ENCODE measurements around the gene MTRF1.

The MTRF1 gene

GRCh38 chr13:41246969-41247680, 16.3 kb downstream of the MTRF1 start:
- Histone ChIP-seq H3K27ac (ENCODE audit: low read length) (no peak overlapping the region), H3K4me3 (ENCODE audit: low read length in 2 of 2) (no peak overlapping the region), H3K4me1 (ENCODE audit: control insufficient read depth, insufficient read depth, low read length) (no peaks in the 10 kb centered on the region), H3K9ac (ENCODE audit: low read length in 2 of 2) (no peak overlapping the region), H3K27me3 (ENCODE audit: control insufficient read depth in 1 of 2, insufficient read depth in 2 of 2, low read length in 2 of 2) (no peaks in the 10 kb centered on the region), H3K36me3 (ENCODE audit: control insufficient read depth in 2 of 2, insufficient read depth in 2 of 2, low read length in 2 of 2) (peaks cover 10 to 12% of the 10 kb centered on the region in 2 donors), H3K9me3 (ENCODE audit: control insufficient read depth in 2 of 2, low read length in 2 of 2) (no peaks in the 10 kb centered on the region)

- no peaks in the 10 kb centered on the region for H3K4me1 ChIP-seq (ENCODE audit: control insufficient read depth, insufficient read depth, low read length)
- no peak overlapping the region for H3K27ac ChIP-seq (ENCODE audit: low read length)
Observed at GRCh38 chr13:41244556-41244955, 18.8 kb downstream of the MTRF1 start.

GRCh38 chr13:41241626-41242025, 21.8 kb downstream of the MTRF1 start:
- Histone ChIP-seq H3K4me1 (ENCODE audit: control insufficient read depth, insufficient read depth, low read length) (no peaks in the 10 kb centered on the region), H3K27ac (ENCODE audit: low read length) (no peak overlapping the region), H3K9me3 (ENCODE audit: control insufficient read depth in 2 of 2, low read length in 2 of 2) (no peaks in the 10 kb centered on the region), H3K9ac (ENCODE audit: low read length in 2 of 2) (no peak overlapping the region), H3K27me3 (ENCODE audit: control insufficient read depth in 1 of 2, insufficient read depth in 2 of 2, low read length in 2 of 2) (no peaks in the 10 kb centered on the region), H3K36me3 (ENCODE audit: control insufficient read depth in 2 of 2, insufficient read depth in 2 of 2, low read length in 2 of 2) (peaks cover 4 to 5% of the 10 kb centered on the region in 2 donors), H3K4me3 (ENCODE audit: low read length in 2 of 2) (no peak overlapping the region)

More at GRCh38 chr13:41244556-41244955, 18.8 kb downstream of the MTRF1 start:
- Histone ChIP-seq H3K9ac (ENCODE audit: low read length in 2 of 2) (no peak overlapping the region), H3K9me3 (ENCODE audit: control insufficient read depth in 2 of 2, low read length in 2 of 2) (no peaks in the 10 kb centered on the region), H3K4me3 (ENCODE audit: low read length in 2 of 2) (no peak overlapping the region), H3K36me3 (ENCODE audit: control insufficient read depth in 2 of 2, insufficient read depth in 2 of 2, low read length in 2 of 2) (peaks cover 0 to 16% of the 10 kb centered on the region in 2 donors), H3K27me3 (ENCODE audit: control insufficient read depth in 1 of 2, insufficient read depth in 2 of 2, low read length in 2 of 2) (no peaks in the 10 kb centered on the region)

- Histone ChIP-seq H3K9me3 (ENCODE audit: control insufficient read depth in 2 of 2, low read length in 2 of 2) (no peaks in the 10 kb centered on the region), H3K27me3 (ENCODE audit: control insufficient read depth in 1 of 2, insufficient read depth in 2 of 2, low read length in 2 of 2) (no peaks in the 10 kb centered on the region), H3K36me3 (ENCODE audit: control insufficient read depth in 2 of 2, insufficient read depth in 2 of 2, low read length in 2 of 2) (peaks cover 10 to 11% of the 10 kb centered on the region in 2 donors), H3K4me3 (ENCODE audit: low read length in 2 of 2) (no peak overlapping the region), H3K9ac (ENCODE audit: low read length in 2 of 2) (no peak overlapping the region), H3K27ac (ENCODE audit: low read length) (no peak overlapping the region), H3K4me1 (ENCODE audit: control insufficient read depth, insufficient read depth, low read length) (no peaks in the 10 kb centered on the region)
Observed at GRCh38 chr13:41236369-41236768, 27.0 kb downstream of the MTRF1 start.

GRCh38 chr13:41232578-41233480, 30.5 kb downstream of the MTRF1 start:
- Histone ChIP-seq H3K36me3 (ENCODE audit: control insufficient read depth in 2 of 2, insufficient read depth in 2 of 2, low read length in 2 of 2) (peaks cover 6 to 9% of the 10 kb centered on the region in 2 donors), H3K27me3 (ENCODE audit: control insufficient read depth in 1 of 2, insufficient read depth in 2 of 2, low read length in 2 of 2) (no peaks in the 10 kb centered on the region), H3K27ac (ENCODE audit: low read length) (no peak overlapping the region)

GRCh38 chr13:41231786-41232185, 31.6 kb downstream of the MTRF1 start:
- Histone ChIP-seq H3K4me3 (ENCODE audit: low read length in 2 of 2) (no peak overlapping the region), H3K36me3 (ENCODE audit: control insufficient read depth in 2 of 2, insufficient read depth in 2 of 2, low read length in 2 of 2) (peaks cover 8 to 9% of the 10 kb centered on the region in 2 donors), H3K4me1 (ENCODE audit: control insufficient read depth, insufficient read depth, low read length) (no peaks in the 10 kb centered on the region), H3K9me3 (ENCODE audit: control insufficient read depth in 2 of 2, low read length in 2 of 2) (no peaks in the 10 kb centered on the region), H3K9ac (ENCODE audit: low read length in 2 of 2) (no peak overlapping the region), H3K27ac (ENCODE audit: low read length) (no peak overlapping the region), H3K27me3 (ENCODE audit: control insufficient read depth in 1 of 2, insufficient read depth in 2 of 2, low read length in 2 of 2) (no peaks in the 10 kb centered on the region)

More at GRCh38 chr13:41232578-41233480, 30.5 kb downstream of the MTRF1 start:
- no peak overlapping the region for H3K4me3 ChIP-seq (ENCODE audit: low read length in 2 of 2)
- H3K9ac ChIP-seq (ENCODE audit: low read length in 2 of 2), result no peak overlapping the region
- H3K9me3 ChIP-seq (ENCODE audit: control insufficient read depth in 2 of 2, low read length in 2 of 2), result no peaks in the 10 kb centered on the region
- no peaks in the 10 kb centered on the region for H3K4me1 ChIP-seq (ENCODE audit: control insufficient read depth, insufficient read depth, low read length)

- peaks cover 11 to 13% of the 10 kb centered on the region in 2 donors for H3K36me3 ChIP-seq (ENCODE audit: control insufficient read depth in 2 of 2, insufficient read depth in 2 of 2, low read length in 2 of 2)
- no peaks in the 10 kb centered on the region for H3K27me3 ChIP-seq (ENCODE audit: control insufficient read depth in 1 of 2, insufficient read depth in 2 of 2, low read length in 2 of 2)
- no peaks in the 10 kb centered on the region for H3K4me1 ChIP-seq (ENCODE audit: control insufficient read depth, insufficient read depth, low read length)
- H3K4me3 ChIP-seq (ENCODE audit: low read length in 2 of 2), result no peak overlapping the region
- H3K9ac ChIP-seq (ENCODE audit: low read length in 2 of 2), result no peak overlapping the region
- H3K9me3 ChIP-seq (ENCODE audit: control insufficient read depth in 2 of 2, low read length in 2 of 2), result no peaks in the 10 kb centered on the region
- no peak overlapping the region for H3K27ac ChIP-seq (ENCODE audit: low read length)
Observed at GRCh38 chr13:41231025-41231677, 32.2 kb downstream of the MTRF1 start.

GRCh38 chr13:41229356-41229755, 34.0 kb downstream of the MTRF1 start:
- Histone ChIP-seq H3K4me3 (ENCODE audit: low read length in 2 of 2) (no peak overlapping the region), H3K4me1 (ENCODE audit: control insufficient read depth, insufficient read depth, low read length) (no peaks in the 10 kb centered on the region), H3K36me3 (ENCODE audit: control insufficient read depth in 2 of 2, insufficient read depth in 2 of 2, low read length in 2 of 2) (peaks cover 13 to 14% of the 10 kb centered on the region in 2 donors), H3K9me3 (ENCODE audit: control insufficient read depth in 2 of 2, low read length in 2 of 2) (no peaks in the 10 kb centered on the region), H3K9ac (ENCODE audit: low read length in 2 of 2) (no peak overlapping the region), H3K27me3 (ENCODE audit: control insufficient read depth in 1 of 2, insufficient read depth in 2 of 2, low read length in 2 of 2) (no peaks in the 10 kb centered on the region), H3K27ac (ENCODE audit: low read length) (no peak overlapping the region)

- Histone ChIP-seq H3K27ac (ENCODE audit: low read length) (no peak overlapping the region), H3K4me3 (ENCODE audit: low read length in 2 of 2) (no peak overlapping the region), H3K9me3 (ENCODE audit: control insufficient read depth in 2 of 2, low read length in 2 of 2) (no peaks in the 10 kb centered on the region), H3K27me3 (ENCODE audit: control insufficient read depth in 1 of 2, insufficient read depth in 2 of 2, low read length in 2 of 2) (no peaks in the 10 kb centered on the region), H3K36me3 (ENCODE audit: control insufficient read depth in 2 of 2, insufficient read depth in 2 of 2, low read length in 2 of 2) (peaks cover 7 to 8% of the 10 kb centered on the region in 2 donors), H3K4me1 (ENCODE audit: control insufficient read depth, insufficient read depth, low read length) (no peaks in the 10 kb centered on the region), H3K9ac (ENCODE audit: low read length in 2 of 2) (no peak overlapping the region)
Observed at GRCh38 chr13:41224113-41225110, 39.0 kb downstream of the MTRF1 start.

Measured in stomach smooth muscle (tissue), 2 donors.